ENCODE measurements around the gene ERI3.

The ERI3 gene

GRCh38 chr1:44315521-44315920 lies 39.5 kb downstream of the ERI3 start:
- DNase-seq = no peak

GRCh38 chr1:44314452-44314851 lies 40.6 kb downstream of the ERI3 start:
- DNase-seq = no peak

GRCh38 chr1:44313265-44313918 lies 41.7 kb downstream of the ERI3 start:
- no peak for DNase-seq

GRCh38 chr1:44312399-44313196 lies 42.5 kb downstream of the ERI3 start:
- no peak for DNase-seq

- no peak for DNase-seq
Measured at GRCh38 chr1:44310006-44310405, 45.1 kb downstream of the ERI3 start.

GRCh38 chr1:44305962-44306422 lies 49.1 kb downstream of the ERI3 start:
- DNase-seq = no peak

- no peak for DNase-seq
Measured at GRCh38 chr1:44303532-44303931, 51.5 kb downstream of the ERI3 start.

- DNase-seq = no peak
Measured at GRCh38 chr1:44302541-44302940, 52.5 kb downstream of the ERI3 start.

- DNase-seq = no peak
Measured at GRCh38 chr1:44301442-44301841, 53.6 kb downstream of the ERI3 start.

GRCh38 chr1:44300852-44301251 lies 54.2 kb downstream of the ERI3 start:
- DNase-seq = no peak

GRCh38 chr1:44297695-44298400 lies 57.2 kb downstream of the ERI3 start:
- no peak for DNase-seq

GRCh38 chr1:44296806-44297205 lies 58.3 kb downstream of the ERI3 start:
- DNase-seq = no peak

- no peak for DNase-seq
Measured at GRCh38 chr1:44296086-44296485, 59.0 kb downstream of the ERI3 start.

- no peak for DNase-seq
Measured at GRCh38 chr1:44294588-44295007, 60.5 kb downstream of the ERI3 start.

- DNase-seq = no peak
Measured at GRCh38 chr1:44293761-44294315, 61.2 kb downstream of the ERI3 start.

- DNase-seq = no peak
Measured at GRCh38 chr1:44292651-44293050, 62.4 kb downstream of the ERI3 start.

- no peak for DNase-seq
Measured at GRCh38 chr1:44290250-44291094, 64.6 kb downstream of the ERI3 start.

- DNase-seq = no peak
Measured at GRCh38 chr1:44289530-44289929, 65.5 kb downstream of the ERI3 start.

GRCh38 chr1:44288883-44289282 lies 66.2 kb downstream of the ERI3 start:
- no peak for DNase-seq

- DNase-seq = no peak
Measured at GRCh38 chr1:44284184-44284583, 70.9 kb downstream of the ERI3 start.

GRCh38 chr1:44283524-44284173 lies 71.4 kb downstream of the ERI3 start:
- DNase-seq = no peak
